ENCODE data around the gene KPNA3. TPM values are rescaled to one million over a fixed set of nuclear protein-coding genes. Genes with fewer than 3 reads are reported as not detected.
A peak's percentile ranks its signal among the peaks of the same experiment; 100 is the strongest.

Gene KPNA3
- total RNA-seq (2022) (19.3 and 23.1 TPM in 2 replicates), Bru-seq, nascent RNA (percentile 75 among the genes with signal in this experiment), BruChase-seq, experiment 1, labeled RNA remaining after a 6-hour chase (percentile 77 among the genes with signal in this experiment), BruChase-seq, experiment 2, labeled RNA remaining after a 2-hour chase (percentile 75 among the genes with signal in this experiment)
- long read RNA-seq, full-length matches to known transcripts = 13 of 18 reads
- long read RNA-seq, partial matches to known transcripts = 3 of 18 reads
- long read RNA-seq, other reads (novel, unspliced or antisense) = 2 of 18 reads

DNA sequence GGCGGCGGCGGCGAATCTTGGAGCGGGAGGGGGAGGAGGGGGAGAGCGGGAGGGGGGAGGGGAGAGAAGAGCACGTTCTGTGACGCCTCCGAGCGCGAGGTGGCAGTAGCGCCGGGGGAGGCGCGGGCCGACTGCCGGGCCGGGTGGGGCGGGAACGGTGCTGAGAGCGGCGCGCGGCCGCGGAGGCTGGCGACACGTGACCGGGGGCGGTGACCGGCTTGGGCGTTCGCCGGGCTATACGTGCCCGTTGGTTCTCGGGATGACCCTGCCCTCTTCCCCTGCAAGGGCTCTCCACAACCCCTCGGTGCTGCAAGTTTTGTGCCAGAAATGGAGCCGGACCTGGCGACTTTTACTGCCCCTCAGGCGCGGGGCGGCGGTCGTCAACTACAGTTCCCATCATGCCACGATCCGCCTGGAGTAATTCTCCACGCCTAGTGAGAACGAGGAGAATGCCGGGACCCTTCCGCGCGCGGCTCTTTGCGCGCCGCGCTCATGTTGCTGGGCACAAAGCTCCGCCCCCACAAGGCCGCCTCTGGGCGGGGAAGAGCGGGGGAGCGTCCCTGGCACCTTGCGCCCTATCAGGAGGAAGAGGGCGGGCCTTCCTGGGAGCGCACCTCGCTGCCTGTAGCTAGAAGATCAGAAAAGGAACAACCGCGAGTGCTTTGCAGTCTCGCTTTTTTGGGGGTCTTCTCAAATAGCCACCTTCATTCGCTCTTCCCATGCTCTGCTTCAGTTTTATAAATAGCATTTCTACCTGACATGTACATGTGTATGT lies at the start of gene KPNA3:
TSS of gene KPNA3 (minus strand) at position 133 of the 775 bp plus-strand sequence. CDS start 176 bp downstream, outside the sequence.
- Mint-ChIP-seq H3K4me3 (ENCODE audit: low read depth, unreplicated experiment) (peak within 1 kb of the TSS; percentile 79), H3K9me3 (ENCODE audit: low read depth, unreplicated experiment) (no peaks in the 10 kb centered on the region), H3K27ac (ENCODE audit: unreplicated experiment) (peak within 1 kb of the TSS; percentile 65), H3K36me3 (ENCODE audit: insufficient read depth, unreplicated experiment) (peaks cover 27% of the 10 kb centered on the region), H3K27me3 (ENCODE audit: unreplicated experiment) (no peaks in the 10 kb centered on the region), H3K4me1 (ENCODE audit: low read depth, unreplicated experiment) (peaks cover 18% of the 10 kb centered on the region)
- peak; percentile 89 for DNase-seq
- no TSS peak for BruUV-seq (replicated peaks)
- CTCF ChIA-PET = interaction anchor here (0.7 to 1.0 kb wide), 7 partner anchors 13 to 1105 kb away, joined by 3 to 12 read pairs (median 4); partner anchors contain the start of genes CAB39L, EBPL, SETDB2 and SPRYD7
- intact Hi-C loops (cut with micrococcal nuclease; ENCODE audit: unreplicated experiment) = loop anchor here (2.0 to 5.0 kb wide), 2 partner anchors 55 to 102 kb away; partner anchors contain the start of gene EBPL
- TF ChIP-seq, protein P1, sequence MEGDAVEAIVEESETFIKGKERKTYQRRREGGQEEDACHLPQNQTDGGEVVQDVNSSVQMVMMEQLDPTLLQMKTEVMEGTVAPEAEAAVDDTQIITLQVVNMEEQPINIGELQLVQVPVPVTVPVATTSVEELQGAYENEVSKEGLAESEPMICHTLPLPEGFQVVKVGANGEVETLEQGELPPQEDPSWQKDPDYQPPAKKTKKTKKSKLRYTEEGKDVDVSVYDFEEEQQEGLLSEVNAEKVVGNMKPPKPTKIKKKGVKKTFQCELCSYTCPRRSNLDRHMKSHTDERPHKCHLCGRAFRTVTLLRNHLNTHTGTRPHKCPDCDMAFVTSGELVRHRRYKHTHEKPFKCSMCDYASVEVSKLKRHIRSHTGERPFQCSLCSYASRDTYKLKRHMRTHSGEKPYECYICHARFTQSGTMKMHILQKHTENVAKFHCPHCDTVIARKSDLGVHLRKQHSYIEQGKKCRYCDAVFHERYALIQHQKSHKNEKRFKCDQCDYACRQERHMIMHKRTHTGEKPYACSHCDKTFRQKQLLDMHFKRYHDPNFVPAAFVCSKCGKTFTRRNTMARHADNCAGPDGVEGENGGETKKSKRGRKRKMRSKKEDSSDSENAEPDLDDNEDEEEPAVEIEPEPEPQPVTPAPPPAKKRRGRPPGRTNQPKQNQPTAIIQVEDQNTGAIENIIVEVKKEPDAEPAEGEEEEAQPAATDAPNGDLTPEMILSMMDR (IDR thresholded peaks at IDR 0.05; ENCODE audit: unreplicated experiment) = no peak

GRCh38 chr13:49841964-49842363 lies 49.5 kb upstream of the KPNA3 start:
- intact Hi-C loops (cut with micrococcal nuclease; ENCODE audit: unreplicated experiment) = no loop called here
- DNase-seq = no peak
- Mint-ChIP-seq H3K36me3 (ENCODE audit: insufficient read depth, unreplicated experiment) (no peaks in the 10 kb centered on the region), H3K9me3 (ENCODE audit: low read depth, unreplicated experiment) (no peaks in the 10 kb centered on the region), H3K4me3 (ENCODE audit: low read depth, unreplicated experiment) (no peak overlapping the region), H3K27ac (ENCODE audit: unreplicated experiment) (no peak overlapping the region), H3K27me3 (ENCODE audit: unreplicated experiment) (no peaks in the 10 kb centered on the region), H3K4me1 (ENCODE audit: low read depth, unreplicated experiment) (no peaks in the 10 kb centered on the region)
- TF ChIP-seq, protein P1 (IDR thresholded peaks at IDR 0.05; ENCODE audit: unreplicated experiment) = no peak
- CTCF ChIA-PET = no interaction called here
- no TSS peak for BruUV-seq (replicated peaks)

GRCh38 chr13:49840675-49841074 lies 48.2 kb upstream of the KPNA3 start:
- no TSS peak for BruUV-seq (replicated peaks)
- TF ChIP-seq, protein P1 (IDR thresholded peaks at IDR 0.05; ENCODE audit: unreplicated experiment) = no peak
- intact Hi-C loops (cut with micrococcal nuclease; ENCODE audit: unreplicated experiment) = no loop called here
- Mint-ChIP-seq H3K36me3 (ENCODE audit: insufficient read depth, unreplicated experiment) (no peaks in the 10 kb centered on the region), H3K27me3 (ENCODE audit: unreplicated experiment) (no peaks in the 10 kb centered on the region), H3K4me3 (ENCODE audit: low read depth, unreplicated experiment) (no peak overlapping the region), H3K27ac (ENCODE audit: unreplicated experiment) (no peak overlapping the region), H3K9me3 (ENCODE audit: low read depth, unreplicated experiment) (no peaks in the 10 kb centered on the region), H3K4me1 (ENCODE audit: low read depth, unreplicated experiment) (no peaks in the 10 kb centered on the region)
- DNase-seq = no peak
- CTCF ChIA-PET = no interaction called here

- Mint-ChIP-seq H3K27me3 (ENCODE audit: unreplicated experiment) (no peaks in the 10 kb centered on the region), H3K4me3 (ENCODE audit: low read depth, unreplicated experiment) (no peak overlapping the region), H3K36me3 (ENCODE audit: insufficient read depth, unreplicated experiment) (no peaks in the 10 kb centered on the region), H3K27ac (ENCODE audit: unreplicated experiment) (no peak overlapping the region), H3K4me1 (ENCODE audit: low read depth, unreplicated experiment) (no peaks in the 10 kb centered on the region), H3K9me3 (ENCODE audit: low read depth, unreplicated experiment) (no peaks in the 10 kb centered on the region)
- DNase-seq = no peak
- CTCF ChIA-PET = no interaction called here
- intact Hi-C loops (cut with micrococcal nuclease; ENCODE audit: unreplicated experiment) = no loop called here
- BruUV-seq (replicated peaks) = no TSS peak
- TF ChIP-seq, protein P1 (IDR thresholded peaks at IDR 0.05; ENCODE audit: unreplicated experiment) = no peak
These were observed 47.8 kb upstream of the KPNA3 start for GRCh38 chr13:49840266-49840665.

Data from Calu3 (cell line).